NT2/D1 (cell line): ENCODE data around the gene AREG.
A peak's percentile ranks its signal among the peaks of the same experiment; 100 is the strongest.
"Not testable (repeated sequence)": the region's sequence is repeated elsewhere in the genome, so short reads cannot be mapped to it uniquely, and the experiment has no call there.

Source experiments
- DNase-seq: peaks from one replicate; pipeline ENCODE4 v3.0.0-alpha.2; 2011; ENCODE audit warnings: low read depth, low spot score
- H3K27me3 ChIP-seq: 2 replicates; pipeline ENCODE4 v1.6.0; 2011; ENCODE audit warnings: mild to moderate bottlenecking; ENCODE audit not compliant: insufficient read length, insufficient read depth
- H3K36me3 ChIP-seq: 2 replicates; pipeline ENCODE4 v1.6.1; 2011; ENCODE audit warnings: mild to moderate bottlenecking, low read length, mixed read lengths; ENCODE audit not compliant: insufficient read depth, insufficient read length
- H3K4me1 ChIP-seq: 2 replicates; pipeline ENCODE4 v1.5.1; 2011; ENCODE audit not compliant: insufficient read depth, insufficient read length
- H3K4me3 ChIP-seq: 2 replicates; pipeline ENCODE4 v1.5.1; 2011; ENCODE audit warnings: low read depth; ENCODE audit not compliant: insufficient read length
- H3K9ac ChIP-seq: 2 replicates; pipeline ENCODE4 v1.6.0; 2011; ENCODE audit warnings: low read depth; ENCODE audit not compliant: insufficient read length
- H3K9me3 ChIP-seq: 2 replicates; pipeline ENCODE4 v1.5.1; 2011; ENCODE audit warnings: mild to moderate bottlenecking, low read length; ENCODE audit not compliant: insufficient read depth
- SUZ12 ChIP-seq: IDR thresholded peaks from 2 replicates; pipeline ENCODE4 v1.6.1; 2011; ENCODE audit not compliant: insufficient read length, insufficient read depth; ENCODE audit errors: extremely low read depth
- YY1 ChIP-seq: IDR thresholded peaks from 2 replicates; pipeline ENCODE4 v1.6.1; 2011; ENCODE audit not compliant: insufficient read length, insufficient read depth
- ZNF274 ChIP-seq: IDR thresholded peaks from 2 replicates; pipeline ENCODE4 v1.6.1; 2011; ENCODE audit warnings: mild to moderate bottlenecking, low read depth, low read length

AREG gene, protein sequence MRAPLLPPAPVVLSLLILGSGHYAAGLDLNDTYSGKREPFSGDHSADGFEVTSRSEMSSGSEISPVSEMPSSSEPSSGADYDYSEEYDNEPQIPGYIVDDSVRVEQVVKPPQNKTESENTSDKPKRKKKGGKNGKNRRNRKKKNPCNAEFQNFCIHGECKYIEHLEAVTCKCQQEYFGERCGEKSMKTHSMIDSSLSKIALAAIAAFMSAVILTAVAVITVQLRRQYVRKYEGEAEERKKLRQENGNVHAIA

DNA sequence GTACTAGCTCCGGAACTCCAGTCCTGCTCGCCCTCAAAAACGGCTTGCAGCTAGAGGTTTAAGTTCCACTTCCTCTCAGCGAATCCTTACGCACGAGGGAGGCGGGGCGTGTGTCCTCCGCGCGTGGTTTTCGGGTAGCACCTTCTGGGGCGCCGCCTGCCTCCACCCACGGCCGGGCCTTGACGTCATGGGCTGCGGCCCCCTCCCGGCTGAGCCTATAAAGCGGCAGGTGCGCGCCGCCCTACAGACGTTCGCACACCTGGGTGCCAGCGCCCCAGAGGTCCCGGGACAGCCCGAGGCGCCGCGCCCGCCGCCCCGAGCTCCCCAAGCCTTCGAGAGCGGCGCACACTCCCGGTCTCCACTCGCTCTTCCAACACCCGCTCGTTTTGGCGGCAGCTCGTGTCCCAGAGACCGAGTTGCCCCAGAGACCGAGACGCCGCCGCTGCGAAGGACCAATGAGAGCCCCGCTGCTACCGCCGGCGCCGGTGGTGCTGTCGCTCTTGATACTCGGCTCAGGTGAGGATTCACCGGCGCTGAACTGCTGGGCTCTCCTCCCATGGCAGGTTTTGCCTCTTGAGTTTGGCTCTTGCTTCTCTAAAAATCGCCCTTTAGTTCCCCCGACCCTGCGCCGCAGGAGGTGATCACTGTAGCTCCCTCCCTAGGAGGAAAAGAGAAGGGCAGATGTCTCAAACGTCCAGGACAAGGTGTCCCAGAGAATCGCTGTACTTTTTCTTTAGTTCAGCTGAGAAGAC lies at the start of gene AREG:
Gene AREG (plus strand): TSS at position 246 of the 752 bp plus-strand sequence. CDS start 210 bp downstream, at position 456.
- no peak for TF ChIP-seq ZNF274
- TF ChIP-seq YY1 = no peak
- TF ChIP-seq SUZ12 = no peak
- Histone ChIP-seq H3K9ac (no peak within 1 kb of the TSS), H3K36me3 (no peaks in the 10 kb centered on the region), H3K4me1 (no peaks in the 10 kb centered on the region), H3K9me3 (no peaks in the 10 kb centered on the region), H3K27me3 (peaks cover 30% of the 10 kb centered on the region), H3K4me3 (peak within 1 kb of the TSS; percentile 42)
- DNase-seq = peak; percentile 25

DNA sequence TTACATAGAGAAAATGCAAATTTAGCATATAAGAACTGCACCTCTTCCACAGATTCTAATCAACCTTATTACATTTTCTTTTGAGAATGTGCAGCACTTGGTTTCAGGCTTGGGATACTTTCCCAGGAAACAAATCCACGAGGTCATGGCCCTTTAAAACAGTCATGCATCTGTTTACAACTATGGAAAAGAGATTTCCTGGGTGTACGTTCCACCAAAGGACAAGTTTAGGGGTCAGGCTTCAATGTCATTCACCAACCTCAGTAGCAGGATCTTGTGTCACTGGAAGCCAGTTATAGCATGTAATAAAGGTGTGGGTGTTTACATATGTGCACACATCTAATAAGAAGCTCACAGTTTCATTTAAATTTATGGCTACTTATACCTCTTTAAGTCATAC lies 49.3 kb upstream of the AREG start:
- no peaks in the 10 kb centered on the region for H3K27me3 ChIP-seq
- H3K9me3 ChIP-seq = no peaks in the 10 kb centered on the region
- DNase-seq = no peak
- H3K4me1 ChIP-seq = no peaks in the 10 kb centered on the region
- H3K36me3 ChIP-seq = no peaks in the 10 kb centered on the region
- no peak overlapping the region for H3K4me3 ChIP-seq
- no peak for TF ChIP-seq YY1
- no peak overlapping the region for H3K9ac ChIP-seq

DNA sequence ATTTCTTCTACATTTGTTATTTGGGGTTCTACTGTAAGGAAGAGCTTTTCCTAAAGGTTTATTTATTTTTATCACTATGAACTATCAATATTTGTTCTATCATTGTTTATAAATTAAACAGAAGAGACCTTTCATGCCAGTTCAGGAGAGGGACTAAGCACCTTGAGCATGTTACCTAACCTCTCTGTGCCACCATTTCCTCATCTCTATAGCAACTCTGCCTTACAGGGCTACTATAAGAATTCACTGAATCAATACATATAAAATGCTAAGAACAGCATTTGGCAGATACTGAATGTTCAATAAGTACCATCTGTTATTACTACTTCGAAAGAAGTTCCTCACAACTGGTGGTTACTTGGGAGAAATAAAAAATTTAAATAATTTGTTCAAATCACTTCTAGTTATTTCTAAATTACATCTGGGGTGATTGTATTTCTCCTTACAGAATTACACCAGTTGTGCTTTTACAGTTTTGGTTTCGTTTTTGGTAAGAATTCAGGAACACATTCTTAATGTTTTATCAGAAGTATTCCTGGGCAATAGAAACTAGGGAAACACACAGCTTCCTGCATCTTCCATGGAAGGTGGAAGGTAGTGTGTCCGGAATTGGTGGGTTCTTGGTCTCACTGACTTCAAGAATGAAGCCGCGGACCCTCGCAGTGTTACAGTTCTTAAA lies 47.0 kb upstream of the AREG start:
- DNase-seq = no peak
- Histone ChIP-seq H3K27me3 (no peaks in the 10 kb centered on the region), H3K4me3 (no peak overlapping the region), H3K4me1 (no peaks in the 10 kb centered on the region), H3K36me3 (no peaks in the 10 kb centered on the region), H3K9me3 (no peaks in the 10 kb centered on the region), H3K9ac (no peak overlapping the region)
- no peak for TF ChIP-seq SUZ12
- TF ChIP-seq YY1 = no peak
- no peak for TF ChIP-seq ZNF274

DNA sequence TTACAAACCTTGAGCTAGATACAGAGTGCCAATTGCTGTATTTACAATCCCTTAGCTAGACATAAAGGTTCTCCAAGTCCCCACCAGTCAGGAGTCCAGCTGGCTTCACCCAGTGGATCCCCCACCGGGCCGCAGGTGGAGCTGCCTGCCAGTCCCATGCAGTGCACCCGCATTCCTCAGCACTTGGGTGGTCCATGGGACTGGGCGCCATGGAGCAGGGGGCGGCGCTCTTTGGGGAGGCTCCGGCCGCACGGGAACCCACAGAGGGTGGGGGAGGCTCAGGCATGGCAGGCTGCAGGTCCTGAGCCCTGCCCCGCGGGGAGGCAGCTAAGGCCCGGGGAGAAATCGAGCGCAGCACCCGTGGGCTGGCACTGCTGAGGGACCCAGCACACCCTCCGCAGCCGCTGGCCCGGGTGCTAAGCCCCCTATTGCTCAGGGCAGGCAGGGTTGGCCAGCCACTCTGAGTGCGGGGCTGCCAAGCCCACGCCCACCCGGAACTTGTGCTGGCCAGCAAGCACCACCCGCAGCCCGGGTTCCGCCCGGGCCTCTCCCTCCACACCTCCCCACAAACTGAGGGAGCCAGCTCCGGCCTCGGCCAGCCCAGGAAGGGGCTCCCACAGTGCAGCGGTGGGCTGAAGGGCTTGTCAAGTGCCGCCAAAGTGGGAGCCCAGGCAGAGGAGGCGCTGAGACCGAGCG lies 45.9 kb upstream of the AREG start:
- DNase-seq, H3K9me3 ChIP-seq, H3K27me3 ChIP-seq, H3K4me3 ChIP-seq, H3K9ac ChIP-seq, H3K36me3 ChIP-seq, H3K4me1 ChIP-seq: not testable (repeated sequence)

DNA sequence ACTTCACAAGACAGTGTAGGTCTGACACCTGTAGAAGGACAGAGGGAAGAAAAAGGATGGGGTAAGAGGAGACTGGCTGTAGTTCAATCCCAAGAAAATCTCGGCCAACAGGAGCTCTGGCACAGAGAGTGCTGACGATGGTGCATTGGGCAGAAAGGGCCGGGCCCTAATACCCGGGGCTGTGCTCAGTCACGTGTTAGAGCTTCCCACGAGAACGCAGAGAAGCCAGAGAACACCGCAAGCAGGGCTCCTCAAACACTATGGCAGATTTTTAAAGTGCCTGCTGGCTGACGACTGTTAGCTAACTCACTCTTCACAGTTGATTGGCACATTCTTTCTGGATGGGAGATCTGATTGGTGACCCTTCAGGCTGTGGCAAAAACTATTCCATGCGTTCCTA lies 44.5 kb upstream of the AREG start:
- TF ChIP-seq ZNF274 (no peak), YY1 (no peak)
- no peaks in the 10 kb centered on the region for H3K4me1 ChIP-seq
- no peak for DNase-seq

DNA sequence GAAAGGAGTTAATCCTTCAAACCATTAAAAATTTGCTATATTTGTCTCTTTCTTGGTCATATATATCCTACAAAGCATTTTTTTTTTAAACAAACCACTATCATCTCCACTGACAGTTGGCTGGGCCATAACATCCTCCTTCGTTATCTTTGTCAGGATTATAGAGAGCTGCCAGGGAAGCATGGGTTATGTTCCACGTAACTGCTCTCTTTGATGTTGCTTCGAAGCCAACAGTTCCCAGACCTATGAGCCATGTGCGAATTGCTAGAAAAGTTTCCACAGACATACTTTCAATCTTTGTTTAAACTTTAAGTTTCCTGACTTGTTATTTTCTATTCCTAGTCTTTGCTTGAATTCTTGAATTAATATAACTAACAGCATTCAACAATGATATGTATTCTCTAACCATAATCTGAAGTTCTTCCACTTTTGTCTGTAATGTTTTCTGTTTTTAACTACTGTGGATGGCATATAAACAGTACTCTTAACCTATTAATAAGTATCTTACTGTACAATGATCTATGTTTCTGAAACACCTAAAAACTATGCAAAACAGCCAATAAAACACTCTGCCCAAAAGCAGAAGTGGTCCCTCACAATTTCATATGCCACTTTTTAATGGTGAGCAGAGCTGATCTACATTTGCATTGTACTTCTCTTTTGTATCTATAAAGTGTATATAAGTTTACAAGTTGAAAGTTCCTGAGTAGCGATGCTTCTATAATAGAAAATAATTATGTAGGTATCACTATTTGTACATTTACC lies 42.1 kb upstream of the AREG start:
- Histone ChIP-seq H3K4me3 (no peak overlapping the region), H3K9ac (no peak overlapping the region), H3K36me3 (no peaks in the 10 kb centered on the region), H3K4me1 (no peaks in the 10 kb centered on the region), H3K9me3 (no peaks in the 10 kb centered on the region), H3K27me3 (no peaks in the 10 kb centered on the region)
- no peak for DNase-seq
- TF ChIP-seq YY1 (no peak), ZNF274 (no peak), SUZ12 (no peak)

More for the DNA sequence above, 44.5 kb upstream of the AREG start:
- Histone ChIP-seq H3K27me3 (no peaks in the 10 kb centered on the region), H3K9ac (no peak overlapping the region), H3K4me3 (no peak overlapping the region), H3K9me3 (no peaks in the 10 kb centered on the region), H3K36me3 (no peaks in the 10 kb centered on the region)
